HG03066 (cell line): ENCODE results near the gene FMN1.

Source experiments
- ATAC-seq: cut with Tn5 transposase; IDR thresholded peaks from one replicate; pipeline ENCODE4 v1.9.1; 2021; ENCODE audit warnings: low read depth; ENCODE audit not compliant: unreplicated experiment

The FMN1 gene, protein sequence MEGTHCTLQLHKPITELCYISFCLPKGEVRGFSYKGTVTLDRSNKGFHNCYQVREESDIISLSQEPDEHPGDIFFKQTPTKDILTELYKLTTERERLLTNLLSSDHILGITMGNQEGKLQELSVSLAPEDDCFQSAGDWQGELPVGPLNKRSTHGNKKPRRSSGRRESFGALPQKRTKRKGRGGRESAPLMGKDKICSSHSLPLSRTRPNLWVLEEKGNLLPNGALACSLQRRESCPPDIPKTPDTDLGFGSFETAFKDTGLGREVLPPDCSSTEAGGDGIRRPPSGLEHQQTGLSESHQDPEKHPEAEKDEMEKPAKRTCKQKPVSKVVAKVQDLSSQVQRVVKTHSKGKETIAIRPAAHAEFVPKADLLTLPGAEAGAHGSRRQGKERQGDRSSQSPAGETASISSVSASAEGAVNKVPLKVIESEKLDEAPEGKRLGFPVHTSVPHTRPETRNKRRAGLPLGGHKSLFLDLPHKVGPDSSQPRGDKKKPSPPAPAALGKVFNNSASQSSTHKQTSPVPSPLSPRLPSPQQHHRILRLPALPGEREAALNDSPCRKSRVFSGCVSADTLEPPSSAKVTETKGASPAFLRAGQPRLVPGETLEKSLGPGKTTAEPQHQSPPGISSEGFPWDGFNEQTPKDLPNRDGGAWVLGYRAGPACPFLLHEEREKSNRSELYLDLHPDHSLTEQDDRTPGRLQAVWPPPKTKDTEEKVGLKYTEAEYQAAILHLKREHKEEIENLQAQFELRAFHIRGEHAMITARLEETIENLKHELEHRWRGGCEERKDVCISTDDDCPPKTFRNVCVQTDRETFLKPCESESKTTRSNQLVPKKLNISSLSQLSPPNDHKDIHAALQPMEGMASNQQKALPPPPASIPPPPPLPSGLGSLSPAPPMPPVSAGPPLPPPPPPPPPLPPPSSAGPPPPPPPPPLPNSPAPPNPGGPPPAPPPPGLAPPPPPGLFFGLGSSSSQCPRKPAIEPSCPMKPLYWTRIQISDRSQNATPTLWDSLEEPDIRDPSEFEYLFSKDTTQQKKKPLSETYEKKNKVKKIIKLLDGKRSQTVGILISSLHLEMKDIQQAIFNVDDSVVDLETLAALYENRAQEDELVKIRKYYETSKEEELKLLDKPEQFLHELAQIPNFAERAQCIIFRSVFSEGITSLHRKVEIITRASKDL (N-terminal part only)

DNA sequence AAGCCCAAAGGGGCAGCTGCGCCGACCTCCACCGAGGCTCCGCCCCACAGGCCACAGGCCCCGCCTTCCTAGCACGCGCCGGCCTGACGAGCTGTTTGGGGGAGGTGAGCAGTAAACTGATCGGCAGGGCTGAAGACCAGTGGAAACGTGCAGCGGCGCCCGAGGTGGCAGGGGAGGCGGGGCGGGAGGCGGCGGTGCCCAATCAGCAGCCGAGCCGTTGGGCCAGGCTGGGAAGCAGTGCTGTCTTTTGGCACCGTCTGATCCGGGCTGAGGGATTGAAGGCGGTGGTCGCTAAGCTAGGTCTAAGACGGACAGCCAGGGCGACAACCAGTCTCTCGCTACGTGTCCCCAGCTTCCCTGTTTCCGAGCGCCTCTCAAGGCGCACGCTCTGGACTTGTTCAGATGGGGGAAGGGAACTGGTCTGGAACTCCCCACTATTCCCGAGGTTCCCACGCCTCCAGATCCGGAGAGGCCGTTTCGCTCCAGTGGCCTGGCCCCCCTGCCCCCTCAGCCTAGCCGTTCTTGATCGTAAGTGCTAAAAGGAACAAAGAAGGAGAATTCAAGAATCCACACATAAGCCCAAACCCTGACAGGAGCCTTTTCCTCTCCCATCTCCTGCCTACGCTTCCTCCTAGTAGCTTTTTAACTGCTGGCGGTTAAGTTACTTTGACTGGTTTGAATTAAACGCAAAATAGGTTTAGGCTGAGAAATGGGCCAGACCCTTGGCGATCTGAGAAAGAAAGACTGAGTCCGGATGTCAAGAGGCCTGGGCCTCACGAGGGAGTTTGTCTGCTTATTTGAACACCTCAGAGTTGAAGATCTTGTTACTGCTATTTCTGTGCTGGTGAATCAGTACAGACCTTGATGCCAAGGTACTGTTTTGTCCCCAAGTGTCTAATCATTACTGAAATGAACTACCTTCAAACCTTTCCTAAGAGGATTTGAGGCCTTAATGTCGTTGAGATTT is at the start of gene FMN1:
Gene FMN1, minus strand, starts transcription at position 11 of the 967 bp plus-strand sequence. CDS start 39,800 bp downstream, outside the sequence.
- ATAC-seq, result peak; percentile 97

DNA sequence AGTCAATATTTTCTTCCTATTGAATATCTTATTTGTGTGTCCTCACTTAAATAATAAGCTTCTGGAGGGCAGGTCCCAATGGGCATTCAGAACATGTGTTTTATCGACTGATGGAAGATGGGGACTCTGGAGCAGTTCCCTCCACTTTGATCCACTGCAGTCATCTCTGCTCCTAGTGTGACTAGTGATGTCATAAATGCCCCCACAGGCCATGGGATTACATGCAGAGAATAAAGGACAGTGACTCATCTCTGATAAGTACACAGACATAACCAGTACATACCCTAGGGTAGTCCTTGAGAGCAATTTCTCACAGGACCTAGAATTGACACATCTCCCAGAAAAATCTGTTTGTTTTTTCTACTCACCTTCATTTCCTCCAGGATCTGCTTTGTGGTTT is 49.4 kb upstream of the FMN1 start:
- ATAC-seq, result no peak

DNA sequence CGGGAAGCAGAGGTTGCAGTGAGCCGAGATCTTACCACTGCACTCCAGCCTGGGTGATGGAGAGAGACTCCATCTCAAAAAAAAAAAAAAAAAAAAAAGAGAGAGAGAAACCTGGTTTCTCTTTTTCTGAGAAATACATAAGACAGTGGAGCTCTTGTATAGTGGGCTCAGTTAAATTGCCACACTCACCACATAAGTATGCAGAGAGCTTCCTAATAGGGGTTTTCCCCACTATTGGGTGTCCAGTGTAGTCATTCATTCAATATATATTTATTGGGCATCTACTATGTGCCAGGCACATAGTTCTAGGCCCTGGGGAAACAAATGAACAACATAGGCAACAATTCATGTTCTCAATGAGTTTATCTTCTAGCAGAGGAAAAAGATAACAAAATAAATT is 48.9 kb upstream of the FMN1 start:
- no peak for ATAC-seq

DNA sequence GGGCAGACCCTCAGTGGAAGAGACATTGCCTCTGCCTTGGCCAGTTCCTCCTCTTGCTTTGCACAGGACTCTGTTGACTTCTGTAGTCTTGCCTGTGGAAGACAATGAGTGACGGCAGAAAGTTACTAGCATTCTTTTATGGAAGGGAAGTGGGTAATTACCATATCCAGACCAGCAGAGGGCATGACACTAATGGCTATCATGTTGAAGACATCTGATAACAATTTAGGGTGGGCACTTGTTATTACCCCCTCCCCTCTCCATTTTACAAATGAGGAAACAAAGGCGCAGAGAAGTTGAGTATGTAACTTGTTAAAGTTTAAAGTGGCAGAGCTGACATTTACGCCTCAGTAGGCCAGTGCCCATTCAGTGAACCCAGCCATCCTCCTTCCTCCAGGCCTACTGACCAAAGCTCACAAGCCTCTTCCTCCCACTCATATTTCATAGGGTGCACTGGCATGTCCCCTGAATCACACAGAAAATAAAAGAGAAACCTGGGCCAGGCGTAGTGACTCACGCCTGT is 48.2 kb upstream of the FMN1 start:
- no peak for ATAC-seq

DNA sequence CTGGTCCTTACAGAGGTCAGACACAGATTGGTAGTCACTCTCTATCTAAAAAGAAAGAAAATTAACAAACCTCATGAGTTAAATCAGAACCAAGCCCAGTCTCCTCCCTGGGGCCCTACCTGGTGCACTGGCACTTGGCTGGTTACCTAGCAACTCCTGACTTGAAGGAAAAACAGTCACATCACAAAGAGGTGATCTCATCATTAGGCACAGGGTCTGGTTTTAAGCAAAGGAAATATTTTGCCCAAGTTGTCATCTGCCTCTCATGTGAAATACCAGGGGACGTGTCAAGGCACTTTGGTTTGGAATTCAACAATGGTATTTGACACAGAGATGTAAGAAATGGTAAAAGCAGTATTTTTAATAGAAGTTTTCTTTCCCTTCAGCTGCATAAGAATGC is 47.7 kb upstream of the FMN1 start:
- no peak for ATAC-seq

DNA sequence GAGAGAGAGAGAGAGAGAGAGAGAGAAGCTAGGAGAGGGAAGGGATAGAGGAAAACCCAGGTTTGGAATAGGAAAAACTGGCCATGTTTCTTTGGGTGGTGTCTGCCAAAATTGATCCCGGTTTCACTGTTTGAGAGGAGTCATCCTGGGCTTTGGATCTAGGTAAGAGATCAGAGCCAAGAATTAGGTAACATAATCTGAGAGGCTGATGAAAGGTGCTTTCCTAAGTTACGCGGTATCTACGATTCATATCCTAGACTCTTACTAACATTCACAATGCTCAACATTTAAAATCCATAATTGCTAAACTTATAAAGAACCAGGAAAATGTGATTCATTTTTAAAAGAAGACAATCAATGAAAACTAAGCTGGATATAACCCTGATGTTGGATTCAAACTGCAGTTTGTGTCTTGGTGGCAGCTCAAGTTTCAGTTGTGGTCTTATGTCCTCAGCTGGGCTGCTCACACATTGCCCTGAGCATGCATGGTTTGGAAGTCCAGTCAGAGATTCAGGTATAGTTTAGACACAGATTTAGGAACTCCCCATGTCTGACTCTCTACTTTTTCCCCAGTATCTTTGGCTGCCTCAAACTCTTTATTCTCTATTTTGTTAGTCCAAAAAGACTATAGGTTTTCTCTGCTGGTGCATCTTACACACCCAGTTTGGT is 42.5 kb upstream of the FMN1 start:
- no peak for ATAC-seq

DNA sequence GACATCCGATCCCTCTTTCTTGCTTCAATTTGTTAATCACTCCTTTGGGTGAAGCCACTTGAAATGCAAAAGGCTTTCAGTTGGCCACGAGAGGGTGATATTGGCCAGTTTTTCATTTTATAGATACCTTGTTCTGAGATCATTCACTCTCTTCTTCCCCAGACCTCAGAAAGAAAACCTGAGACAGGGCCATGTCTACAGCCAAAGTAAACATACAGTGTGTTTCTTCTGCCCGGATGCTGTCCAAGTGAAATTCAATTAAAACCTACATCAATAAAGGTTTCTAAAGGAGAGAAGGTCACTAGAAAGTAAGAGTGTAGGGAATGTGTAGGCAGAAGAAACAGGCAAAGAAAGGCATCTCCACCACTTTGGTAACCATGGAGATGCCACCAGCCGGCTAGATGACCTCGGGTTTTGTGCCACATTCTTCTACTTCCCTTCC is 39.5 kb upstream of the FMN1 start:
- ATAC-seq, result no peak

DNA sequence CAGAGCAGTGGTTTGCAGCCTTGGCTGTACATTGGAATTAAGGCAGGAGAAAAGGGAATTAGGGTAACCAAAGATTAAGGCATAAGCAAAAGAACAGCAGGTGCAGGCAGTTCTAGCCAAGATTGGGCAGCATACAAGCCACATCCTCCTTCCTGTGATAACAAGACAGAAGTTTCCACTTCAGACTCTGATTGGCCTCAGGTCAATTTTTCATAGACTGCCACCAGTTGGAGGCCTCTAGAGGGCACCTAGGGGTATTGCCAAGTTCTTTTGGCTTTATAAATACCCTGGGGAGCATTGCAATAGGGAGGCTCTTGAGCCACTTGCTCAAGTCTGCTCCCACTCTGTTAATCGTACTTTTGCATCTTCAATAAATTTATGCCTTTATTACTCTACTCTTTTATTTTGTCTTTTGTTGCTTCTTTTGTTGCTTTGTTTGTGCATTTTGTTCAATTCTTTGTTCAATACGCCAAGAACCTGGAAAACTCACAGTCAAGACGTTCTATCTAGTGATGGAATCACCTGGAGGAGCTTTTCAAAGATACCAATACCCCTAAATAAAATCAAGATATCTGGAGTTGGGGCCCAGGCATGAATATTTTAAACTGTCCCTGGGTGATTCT is 32.2 kb upstream of the FMN1 start:
- no peak for ATAC-seq

DNA sequence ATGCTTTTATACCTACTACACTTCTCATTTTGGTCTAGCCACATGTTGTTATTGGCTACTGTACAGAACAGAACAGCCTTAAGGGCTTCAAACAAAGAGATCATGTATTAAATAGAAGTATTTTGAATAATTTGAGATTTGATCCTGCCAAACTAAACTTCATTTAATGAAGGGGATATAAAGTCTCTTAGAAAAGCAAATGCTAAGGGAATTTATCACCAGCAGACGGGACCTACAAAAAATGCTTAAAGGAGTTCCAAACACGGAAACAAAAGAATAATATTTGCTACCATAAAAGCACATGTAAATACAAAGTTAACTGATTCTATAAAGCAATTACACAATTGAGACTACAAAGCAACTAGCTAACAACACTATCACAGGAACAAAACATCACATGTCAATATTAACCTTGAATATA is 23.6 kb upstream of the FMN1 start:
- no peak for ATAC-seq

DNA sequence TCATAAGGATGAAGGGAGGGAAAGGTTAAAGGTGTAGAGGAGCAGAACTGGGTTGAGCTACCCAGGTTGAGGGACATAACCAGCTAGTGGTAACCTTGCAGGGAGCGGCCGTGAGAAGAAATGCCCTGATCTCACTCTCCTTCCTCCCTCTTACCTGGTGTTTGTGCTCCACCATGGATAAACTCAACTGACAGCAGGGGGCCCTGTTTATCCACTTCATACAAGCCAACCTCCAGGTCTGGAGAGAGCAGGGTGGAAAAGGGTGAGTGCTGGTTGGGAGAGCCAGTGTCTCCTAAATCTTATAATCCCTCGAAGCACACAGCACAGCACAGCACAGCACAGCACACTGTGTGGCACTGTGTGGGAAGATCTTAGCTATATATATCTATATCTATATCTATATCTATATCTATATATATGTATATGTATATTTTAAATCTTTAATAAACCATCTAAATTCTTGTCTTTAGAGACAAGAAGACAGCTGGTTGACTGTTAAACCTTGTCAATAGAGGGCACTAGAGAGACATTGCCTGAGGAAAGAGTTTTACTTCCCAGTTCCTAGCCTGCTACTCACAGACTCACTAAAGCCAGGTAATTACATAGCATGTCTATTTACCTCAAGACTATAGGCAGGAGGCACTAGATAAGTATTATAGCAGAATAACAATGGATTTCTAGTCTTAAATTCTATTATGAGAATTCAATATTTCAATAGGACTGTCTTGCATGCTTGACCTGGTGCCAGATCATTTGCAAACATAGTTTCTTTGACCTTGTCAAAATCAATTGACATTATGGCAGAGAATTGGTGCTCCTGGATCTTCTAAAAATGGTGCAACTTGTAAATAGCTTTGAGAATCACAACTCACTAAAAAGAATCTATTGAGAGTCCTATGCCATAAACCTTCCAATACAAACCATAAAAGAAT is 21.7 kb upstream of the FMN1 start:
- ATAC-seq, result no peak

DNA sequence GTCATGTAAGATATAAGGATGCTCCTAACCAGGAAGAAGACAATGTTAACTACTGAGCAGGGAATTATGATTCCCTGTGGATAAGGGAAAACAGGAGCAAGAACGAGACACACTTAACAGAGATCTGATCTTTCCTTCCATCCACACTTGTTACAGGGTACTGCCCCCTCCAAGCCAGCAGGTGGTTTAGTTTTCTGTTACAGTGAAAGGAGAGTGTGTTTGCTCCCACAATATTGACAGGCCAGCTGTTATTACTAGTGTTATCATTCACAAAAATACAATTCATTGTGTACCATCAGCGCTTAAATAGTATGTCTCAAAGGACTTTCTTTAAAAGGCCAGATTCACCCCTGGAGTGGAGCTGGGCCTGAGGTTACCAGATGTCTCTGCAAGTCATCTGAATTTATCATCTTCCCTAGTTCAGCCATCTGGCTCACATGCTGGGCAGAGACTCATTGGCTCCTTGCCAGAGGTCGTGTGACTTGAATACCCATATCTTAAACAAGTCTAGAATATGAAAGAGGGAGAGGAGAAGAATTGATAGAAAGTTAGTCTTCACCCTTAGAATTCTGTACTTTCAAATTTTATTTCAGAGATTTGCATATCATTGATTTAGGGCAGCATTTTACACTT is 16.8 kb upstream of the FMN1 start:
- no peak for ATAC-seq

DNA sequence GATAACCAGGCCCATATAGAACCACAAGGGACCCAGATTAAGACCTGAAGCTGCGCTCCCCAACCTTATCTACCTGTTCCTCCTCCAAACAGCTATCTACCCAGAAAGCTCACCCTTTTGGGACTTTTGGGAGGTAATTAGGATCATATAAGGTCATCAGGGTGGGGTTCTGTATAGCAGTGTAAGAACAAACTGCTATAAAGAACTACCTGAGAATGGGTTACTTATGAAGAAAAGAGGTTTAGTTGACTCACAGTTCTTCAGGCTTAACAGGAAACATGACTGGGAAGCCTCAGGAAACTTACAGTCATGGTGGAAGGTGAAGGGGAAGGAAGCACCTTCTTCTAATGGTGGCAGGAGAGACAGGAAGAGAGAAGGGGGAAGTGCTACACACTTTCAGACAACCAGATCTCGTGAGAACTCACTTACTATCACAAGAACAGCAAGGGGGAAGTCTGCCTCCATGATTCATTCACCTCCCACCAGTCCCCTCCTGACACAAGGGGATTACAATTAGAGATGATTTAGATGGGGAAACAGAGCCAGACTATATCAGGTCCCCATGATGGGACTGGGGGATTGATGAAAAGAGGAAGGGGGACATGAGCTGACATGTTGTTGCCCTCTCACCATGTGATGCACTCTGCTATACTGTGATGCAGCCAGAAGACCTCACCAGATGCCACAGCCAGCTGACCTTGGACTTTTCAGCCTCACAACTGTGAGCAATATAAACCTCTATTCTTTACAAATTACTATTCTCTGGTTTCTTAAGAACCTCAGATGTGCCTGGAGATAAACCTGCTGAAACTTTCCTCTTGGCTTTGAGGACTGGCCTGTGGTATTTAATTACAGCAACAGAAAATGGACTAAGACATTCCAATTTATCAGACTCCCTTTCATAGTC is 15.3 kb upstream of the FMN1 start:
- no peak for ATAC-seq

DNA sequence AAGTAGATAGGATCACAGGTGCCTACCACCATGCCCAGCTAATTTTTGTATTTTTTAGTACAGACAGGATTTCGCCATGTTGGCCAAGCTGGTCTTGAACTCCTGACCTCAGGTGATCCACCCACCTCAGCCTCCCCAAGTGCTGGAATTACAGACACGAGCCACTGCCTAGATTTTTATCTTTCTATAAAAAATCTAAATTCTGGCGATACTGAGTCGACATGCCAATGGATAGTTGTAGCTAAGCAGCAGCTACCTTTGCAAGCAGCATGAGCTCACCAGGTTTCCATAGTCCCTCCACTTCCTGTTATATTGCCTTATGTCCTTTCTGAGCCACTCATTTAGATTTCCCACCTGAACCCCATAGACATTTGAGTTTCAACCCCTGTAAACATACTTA is 13.1 kb upstream of the FMN1 start:
- no peak for ATAC-seq

DNA sequence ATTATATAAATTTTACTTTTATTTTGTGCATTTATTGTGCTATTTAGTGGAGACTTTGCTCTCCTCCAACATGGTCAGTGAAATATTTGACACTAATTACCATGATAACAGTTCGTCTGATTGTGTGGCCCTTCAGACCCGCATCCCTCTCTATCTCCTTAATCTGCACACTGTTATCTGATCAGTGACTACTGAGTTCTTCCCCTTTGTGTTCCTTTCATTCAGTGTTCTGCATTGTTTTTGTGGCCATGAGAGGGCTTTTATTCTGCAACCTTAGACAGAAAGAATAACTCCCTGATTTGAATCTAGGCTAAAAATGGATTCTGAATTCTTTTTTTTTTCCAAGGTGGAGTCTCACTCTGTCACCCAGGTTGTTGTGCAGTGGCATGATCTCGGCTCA is 11.9 kb upstream of the FMN1 start:
- no peak for ATAC-seq

DNA sequence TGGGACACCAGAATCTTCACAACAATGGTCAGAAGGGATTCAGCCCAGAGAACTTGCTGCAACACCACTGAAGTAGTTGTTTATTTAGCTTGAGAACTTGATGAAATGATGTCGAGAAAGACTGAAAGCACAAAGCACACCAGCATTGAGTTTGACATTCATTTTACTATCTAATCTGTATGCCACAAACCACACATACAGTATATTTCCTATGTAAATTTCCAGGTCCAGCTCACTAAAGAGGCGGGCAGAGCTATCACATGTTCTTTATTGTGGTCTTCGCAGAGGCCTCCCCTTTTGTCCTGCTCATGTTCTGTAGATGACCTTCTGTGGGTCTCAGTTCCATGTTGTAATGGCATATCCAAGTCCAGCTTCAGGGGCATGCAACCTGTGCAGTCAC is 10.4 kb upstream of the FMN1 start:
- no peak for ATAC-seq

DNA sequence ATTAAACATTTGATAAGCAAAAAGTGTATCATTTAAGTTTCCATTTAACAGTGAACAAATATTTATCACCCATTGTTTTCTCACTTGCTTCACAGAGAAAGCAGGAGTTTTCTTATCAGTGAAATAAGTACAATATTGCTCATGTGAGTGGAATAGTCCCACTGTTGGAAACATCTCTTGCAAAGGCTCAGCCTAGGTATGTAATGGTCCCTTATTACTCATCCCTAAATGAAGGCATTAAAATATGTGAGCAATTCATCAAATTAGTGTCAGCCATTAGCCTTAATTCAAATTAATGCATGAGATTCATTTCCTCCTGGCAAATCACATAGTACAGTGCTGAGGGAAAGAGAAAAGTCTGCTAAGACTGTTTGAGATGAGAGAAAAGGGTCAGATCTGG is 9.6 kb upstream of the FMN1 start:
- ATAC-seq, result no peak
